Measurements from ENCODE around the gene PLCH1.

DNA sequence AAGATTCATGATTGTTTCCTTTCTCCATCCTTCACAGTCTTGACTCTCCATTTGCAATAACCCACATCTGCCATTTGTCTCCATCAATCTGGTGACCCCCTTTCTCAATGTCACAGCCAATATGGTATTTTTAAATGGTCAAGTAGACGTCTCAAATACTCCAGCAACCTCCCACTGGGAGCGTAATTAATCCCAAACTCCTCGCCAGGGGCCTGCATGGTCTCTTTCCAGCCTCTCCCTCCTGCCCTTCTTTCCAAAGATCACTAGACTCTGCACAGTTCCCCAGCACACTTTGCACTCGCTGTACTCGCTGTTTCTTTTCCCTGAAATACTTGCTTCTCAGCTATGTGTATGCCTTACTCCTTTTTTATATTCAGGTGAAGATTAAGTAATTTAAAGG, 115.3 kb downstream of the PLCH1 start:
- TF ChIP-seq, protein P1, sequence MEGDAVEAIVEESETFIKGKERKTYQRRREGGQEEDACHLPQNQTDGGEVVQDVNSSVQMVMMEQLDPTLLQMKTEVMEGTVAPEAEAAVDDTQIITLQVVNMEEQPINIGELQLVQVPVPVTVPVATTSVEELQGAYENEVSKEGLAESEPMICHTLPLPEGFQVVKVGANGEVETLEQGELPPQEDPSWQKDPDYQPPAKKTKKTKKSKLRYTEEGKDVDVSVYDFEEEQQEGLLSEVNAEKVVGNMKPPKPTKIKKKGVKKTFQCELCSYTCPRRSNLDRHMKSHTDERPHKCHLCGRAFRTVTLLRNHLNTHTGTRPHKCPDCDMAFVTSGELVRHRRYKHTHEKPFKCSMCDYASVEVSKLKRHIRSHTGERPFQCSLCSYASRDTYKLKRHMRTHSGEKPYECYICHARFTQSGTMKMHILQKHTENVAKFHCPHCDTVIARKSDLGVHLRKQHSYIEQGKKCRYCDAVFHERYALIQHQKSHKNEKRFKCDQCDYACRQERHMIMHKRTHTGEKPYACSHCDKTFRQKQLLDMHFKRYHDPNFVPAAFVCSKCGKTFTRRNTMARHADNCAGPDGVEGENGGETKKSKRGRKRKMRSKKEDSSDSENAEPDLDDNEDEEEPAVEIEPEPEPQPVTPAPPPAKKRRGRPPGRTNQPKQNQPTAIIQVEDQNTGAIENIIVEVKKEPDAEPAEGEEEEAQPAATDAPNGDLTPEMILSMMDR (IDR thresholded peaks at IDR 0.05), result no peak
- no peak for TF ChIP-seq EZH2 (IDR thresholded peaks at IDR 0.05)

Data from neural progenitor cell (in vitro differentiated cells).